Stomach (tissue), 4 donors: ENCODE measurements around the gene ZNF35.

Experiments
- EP300 ChIP-seq: sonication (generic); formaldehyde crosslinking; IDR thresholded peaks from one replicate; pipeline ENCODE4 v1.6.1; 2017; ENCODE audit warnings: antibody characterized with exemption
- POLR2A ChIP-seq, 4 donors: fragments of 450-650 bp; IDR thresholded peaks; one replicate each; pipeline ENCODE4 v1.6.1; 2016; ENCODE audit warnings: antibody characterized with exemption in 4 of 4, control low read depth in 2 of 4, mild to moderate bottlenecking in 1 of 4, moderate library complexity in 1 of 4
- POLR2AphosphoS5 ChIP-seq, 3 donors: sonication (generic); formaldehyde crosslinking; IDR thresholded peaks; one replicate each; pipeline ENCODE4 v1.6.1; 2016; ENCODE audit warnings: antibody characterized with exemption in 3 of 3
- TF ChIP-seq, protein P1 (sequence below), 7 experiments: fragments of 450-650 bp in 4 of 7; fragments of 200-600 bp in 3 of 7; sonication (generic) in 3 of 7; IDR thresholded peaks; one replicate each; pipeline ENCODE4 v1.5.1; 2016 to 2019; ENCODE audit warnings: antibody characterized with exemption in 7 of 7, control low read depth in 2 of 7, mild to moderate bottlenecking in 1 of 7

DNA sequence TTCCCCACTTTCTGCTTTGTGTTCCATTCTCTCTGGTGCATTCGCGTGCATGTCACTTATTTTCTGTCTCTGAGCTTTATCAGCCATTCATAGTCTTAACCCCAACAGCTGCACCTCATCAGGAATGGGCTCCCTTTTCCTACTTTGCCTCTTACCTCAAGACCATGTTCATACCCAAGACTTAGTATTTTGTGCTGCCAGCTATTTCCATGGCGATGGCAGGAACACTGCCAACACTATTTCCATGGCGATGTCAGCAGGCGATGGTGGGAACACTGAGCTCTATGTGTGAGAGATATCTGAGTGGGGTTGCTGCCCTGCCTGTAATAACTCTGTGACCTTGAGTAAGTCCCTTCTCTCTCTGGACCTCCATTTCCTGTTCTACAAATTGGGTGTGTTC is 5.5 kb downstream of the ZNF35 start:
- TF ChIP-seq, protein P1, sequence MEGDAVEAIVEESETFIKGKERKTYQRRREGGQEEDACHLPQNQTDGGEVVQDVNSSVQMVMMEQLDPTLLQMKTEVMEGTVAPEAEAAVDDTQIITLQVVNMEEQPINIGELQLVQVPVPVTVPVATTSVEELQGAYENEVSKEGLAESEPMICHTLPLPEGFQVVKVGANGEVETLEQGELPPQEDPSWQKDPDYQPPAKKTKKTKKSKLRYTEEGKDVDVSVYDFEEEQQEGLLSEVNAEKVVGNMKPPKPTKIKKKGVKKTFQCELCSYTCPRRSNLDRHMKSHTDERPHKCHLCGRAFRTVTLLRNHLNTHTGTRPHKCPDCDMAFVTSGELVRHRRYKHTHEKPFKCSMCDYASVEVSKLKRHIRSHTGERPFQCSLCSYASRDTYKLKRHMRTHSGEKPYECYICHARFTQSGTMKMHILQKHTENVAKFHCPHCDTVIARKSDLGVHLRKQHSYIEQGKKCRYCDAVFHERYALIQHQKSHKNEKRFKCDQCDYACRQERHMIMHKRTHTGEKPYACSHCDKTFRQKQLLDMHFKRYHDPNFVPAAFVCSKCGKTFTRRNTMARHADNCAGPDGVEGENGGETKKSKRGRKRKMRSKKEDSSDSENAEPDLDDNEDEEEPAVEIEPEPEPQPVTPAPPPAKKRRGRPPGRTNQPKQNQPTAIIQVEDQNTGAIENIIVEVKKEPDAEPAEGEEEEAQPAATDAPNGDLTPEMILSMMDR (IDR thresholded peaks at IDR 0.05), result no peak
- no peak for TF ChIP-seq POLR2AphosphoS5 (IDR thresholded peaks at IDR 0.05)
- no peak for TF ChIP-seq POLR2A (IDR thresholded peaks at IDR 0.05)
- no peak for TF ChIP-seq EP300
